ENCODE results near the gene NR1H3. TPM values are rescaled to one million over a fixed set of nuclear protein-coding genes. Genes with fewer than 3 reads are reported as not detected.

The NR1H3 gene
- polyA plus RNA-seq, 1 of the 3 experiments (the other 2 are of a cell fraction): 7.3 TPM

- TF ChIP-seq USF2 (IDR thresholded peaks at IDR 0.05; ENCODE audit: borderline replicate concordance, low read depth, low read length) (no peak), GABPA (IDR thresholded peaks at IDR 0.05; ENCODE audit: low read depth) (no peak), FOSL2 (IDR thresholded peaks at IDR 0.05; ENCODE audit: borderline replicate concordance, low read depth) (no peak)
These were observed 614 bp downstream of the NR1H3 start (continued) for GRCh38 chr11:47258317-47258902.

- peak; percentile 74 for DNase-seq
- H2AFZ ChIP-seq (ENCODE audit: low read depth): no peak overlapping the region
- H3K9me2 ChIP-seq: no peaks in the 10 kb centered on the region
- H3K79me2 ChIP-seq (ENCODE audit: insufficient read depth): no peaks in the 10 kb centered on the region
- CTCF ChIA-PET: interaction anchor here (0.5 to 5.8 kb wide), 35 partner anchors 9 to 766 kb away, joined by 3 to 78 read pairs (median 6); partner anchors contain the start of genes ACP2, ARFGAP2 and DDB2
- no peak overlapping the region for H3K4me2 ChIP-seq
- H4K20me1 ChIP-seq (ENCODE audit: insufficient read depth): no peaks in the 10 kb centered on the region
- H3K9me3 ChIP-seq: no peaks in the 10 kb centered on the region
- TF ChIP-seq GATA2 (CRISPR knock-in tag; IDR thresholded peaks at IDR 0.05) (no peak), CTCF (IDR thresholded peaks at IDR 0.05) (peak; percentile 58), RAD21 (IDR thresholded peaks at IDR 0.05; ENCODE audit: low read length) (peak; percentile 73), SMC3 (IDR thresholded peaks at IDR 0.05; ENCODE audit: low read depth, low read length) (peak; percentile 23; the same call in 1 of the 2 replicates)
- POLR2A ChIA-PET: interaction anchor here (1.8 kb wide), 1 partner anchor 72 kb away, joined by 11 read pairs; the partner anchor contains the start of gene PACSIN3
- H3K36me3 ChIP-seq (replicated peaks in 1 of 2; ENCODE audit: control insufficient read depth in 1 of 2, insufficient read depth in 2 of 2, low read length in 1 of 2): no peaks in the 10 kb centered on the region
- H3F3A ChIP-seq (replicated peaks; ENCODE audit: insufficient read depth): no peaks in the 10 kb centered on the region
- H3K4me3 ChIP-seq (ENCODE audit: low read depth in 2 of 2, low read length in 1 of 2): no peak overlapping the region
- no peaks in the 10 kb centered on the region for H3K27me3 ChIP-seq (ENCODE audit: insufficient read depth)
- H3K4me1 ChIP-seq (ENCODE audit: control insufficient read depth in 1 of 2, insufficient read depth in 2 of 2, low read depth in 1 of 2, low read length in 1 of 2): peaks cover 17 to 20% of the 10 kb centered on the region in 2 experiments; a peak in 3 of 4 replicates
- WGBS (ENCODE audit: low lambda C conversion rate): 67% methylated on average over 6 of the region's 10 CpGs
- no peak overlapping the region for H3K27ac ChIP-seq (ENCODE audit: low read depth in 2 of 2, low read length in 1 of 2)
- H3K9ac ChIP-seq: no peak overlapping the region
These were observed 1.6 kb downstream of the NR1H3 start for GRCh38 chr11:47259232-47259977.

- 88% methylated on average over 19 of the region's 19 CpGs for whole genome bisulfite sequencing (ENCODE audit: low lambda C conversion rate)
- Histone ChIP-seq H3K9me3 (no peaks in the 10 kb centered on the region), H2AFZ (ENCODE audit: low read depth) (no peak overlapping the region), H3K9ac (no peak overlapping the region), H3K36me3 (replicated peaks in 1 of 2; ENCODE audit: control insufficient read depth in 1 of 2, insufficient read depth in 2 of 2, low read length in 1 of 2) (no peaks in the 10 kb centered on the region), H3K4me2 (no peak overlapping the region), H3F3A (replicated peaks; ENCODE audit: insufficient read depth) (peaks cover 1% of the 10 kb centered on the region), H3K27me3 (ENCODE audit: insufficient read depth) (no peaks in the 10 kb centered on the region), H4K20me1 (ENCODE audit: insufficient read depth) (no peaks in the 10 kb centered on the region), H3K27ac (ENCODE audit: low read depth in 2 of 2, low read length in 1 of 2) (no peak overlapping the region), H3K9me2 (no peaks in the 10 kb centered on the region), H3K79me2 (ENCODE audit: insufficient read depth) (no peaks in the 10 kb centered on the region), H3K4me1 (ENCODE audit: control insufficient read depth in 1 of 2, insufficient read depth in 2 of 2, low read depth in 1 of 2, low read length in 1 of 2) (peaks cover 13 to 17% of the 10 kb centered on the region in 2 experiments; a peak in 3 of 4 replicates), H3K4me3 (ENCODE audit: low read depth in 2 of 2, low read length in 1 of 2) (no peak overlapping the region)
- CTCF ChIA-PET: interaction anchor here (0.9 to 5.8 kb wide), 13 partner anchors 8 to 107 kb away, joined by 3 to 78 read pairs (median 10); partner anchors contain the start of genes ACP2 and ARFGAP2
- DNase-seq: no peak
- TF ChIP-seq MEF2A (IDR thresholded peaks at IDR 0.05; ENCODE audit: borderline replicate concordance, low read depth) (no peak), EZH2phosphoT487 (IDR thresholded peaks at IDR 0.05; ENCODE audit: borderline replicate concordance, low read depth) (no peak), USF2 (IDR thresholded peaks at IDR 0.05; ENCODE audit: borderline replicate concordance, low read depth, low read length) (no peak), FOSL2 (IDR thresholded peaks at IDR 0.05; ENCODE audit: borderline replicate concordance, low read depth) (no peak), RAD21 (IDR thresholded peaks at IDR 0.05; ENCODE audit: low read length) (no peak), ELF1 (IDR thresholded peaks at IDR 0.05) (no peak), SIN3A (IDR thresholded peaks at IDR 0.05; ENCODE audit: borderline replicate concordance, low read depth, low read length) (no peak), PBX3 (IDR thresholded peaks at IDR 0.05) (no peak), YY1 (IDR thresholded peaks at IDR 0.05; ENCODE audit: low read depth) (no peak), NRF1 (IDR thresholded peaks at IDR 0.05; ENCODE audit: low read depth, low read length) (no peak), EP300 (IDR thresholded peaks at IDR 0.05; ENCODE audit: borderline replicate concordance in 1 of 2, low read depth in 1 of 2, low read length in 1 of 2) (no peak), TCF12 (IDR thresholded peaks at IDR 0.05) (no peak), USF1 (IDR thresholded peaks at IDR 0.05; ENCODE audit: borderline replicate concordance, low read depth) (no peak), JUND (IDR thresholded peaks at IDR 0.05) (no peak), RFX5 (IDR thresholded peaks at IDR 0.05; ENCODE audit: low read length) (no peak)
- POLR2A ChIA-PET: interaction anchor here (1.8 kb wide), 1 partner anchor 73 kb away, joined by 11 read pairs; the partner anchor contains the start of gene PACSIN3
These were observed 2.6 kb downstream of the NR1H3 start for GRCh38 chr11:47260366-47260765.

All from SK-N-SH (cell line).